Astrocyte (in vitro differentiated cells and primary cell): ENCODE measurements around the gene TTC7B. TPM values are rescaled to one million over a fixed set of nuclear protein-coding genes. Genes with fewer than 3 reads are reported as not detected.

ENCODE experiments used
- DNase-seq: peaks from one replicate; pipeline ENCODE4 v3.0.0-alpha.2; 2010; ENCODE audit warnings: low read depth
- FAIRE-seq: peaks from 2 replicates; lab custom pipeline; 2011; peaks lifted over from hg19 to GRCh38; lab: Jason Lieb, UNC
- H2AFZ ChIP-seq: 2 replicates; pipeline ENCODE4 v1.6.0; 2012; ENCODE audit warnings: low read depth, low read length, inconsistent platforms
- H3K27ac ChIP-seq: 2 replicates; pipeline ENCODE4 v1.5.1; 2011; ENCODE audit warnings: low read depth, low read length, inconsistent platforms
- H3K27me3 ChIP-seq: 2 replicates; pipeline ENCODE4 v1.6.0; 2011; ENCODE audit warnings: low read length, inconsistent platforms; ENCODE audit not compliant: insufficient read depth
- H3K36me3 ChIP-seq: 2 replicates; pipeline ENCODE4 v1.5.1; 2011; ENCODE audit warnings: low read length, inconsistent platforms; ENCODE audit not compliant: insufficient read depth
- H3K4me1 ChIP-seq: 2 replicates; pipeline ENCODE4 v1.5.1; 2011; ENCODE audit warnings: low read length, inconsistent platforms; ENCODE audit not compliant: insufficient read depth
- H3K4me2 ChIP-seq: 2 replicates; pipeline ENCODE4 v1.6.0; 2012; ENCODE audit warnings: low read length, inconsistent platforms
- H3K4me3 ChIP-seq: 2 replicates; pipeline ENCODE4 v1.5.1; 2011; ENCODE audit warnings: low read depth, mild to moderate bottlenecking, low read length, inconsistent platforms; ENCODE audit not compliant: insufficient read depth
- H3K79me2 ChIP-seq: 2 replicates; pipeline ENCODE4 v1.6.0; 2012; ENCODE audit warnings: mild to moderate bottlenecking, low read length, inconsistent platforms; ENCODE audit not compliant: insufficient read depth
- H3K9ac ChIP-seq: 2 replicates; pipeline ENCODE4 v1.6.0; 2012; ENCODE audit warnings: mild to moderate bottlenecking, low read length, inconsistent platforms
- H3K9me3 ChIP-seq: 2 replicates; pipeline ENCODE4 v1.5.1; 2012; ENCODE audit warnings: low read depth, mild to moderate bottlenecking, low read length, inconsistent platforms; ENCODE audit not compliant: insufficient read depth
- H4K20me1 ChIP-seq: 2 replicates; pipeline ENCODE4 v1.6.0; 2012; ENCODE audit warnings: low read length, inconsistent platforms; ENCODE audit not compliant: insufficient read depth
- H3K27ac Mint-ChIP-seq: one replicate; pipeline ENCODE4 v1.8.0; 2021; ENCODE audit warnings: mild to moderate bottlenecking, mixed read lengths; ENCODE audit not compliant: unreplicated experiment
- H3K27me3 Mint-ChIP-seq: one replicate; pipeline ENCODE4 v1.8.0; 2021; ENCODE audit warnings: low read depth, mixed read lengths; ENCODE audit not compliant: unreplicated experiment
- H3K36me3 Mint-ChIP-seq: one replicate; pipeline ENCODE4 v1.8.0; 2021; ENCODE audit warnings: low read depth, mixed read lengths; ENCODE audit not compliant: unreplicated experiment
- H3K4me1 Mint-ChIP-seq: one replicate; pipeline ENCODE4 v1.8.0; 2021; ENCODE audit warnings: low read depth, mixed read lengths; ENCODE audit not compliant: unreplicated experiment
- H3K4me3 Mint-ChIP-seq: one replicate; pipeline ENCODE4 v1.8.0; 2021; ENCODE audit warnings: mild to moderate bottlenecking, moderate library complexity, mixed read lengths; ENCODE audit not compliant: unreplicated experiment
- H3K9me3 Mint-ChIP-seq: one replicate; pipeline ENCODE4 v1.8.0; 2021; ENCODE audit warnings: mild to moderate bottlenecking, mixed read lengths; ENCODE audit not compliant: unreplicated experiment
- CTCF ChIP-seq: IDR thresholded peaks from 2 replicates; pipeline ENCODE4 v1.5.1; 2011; ENCODE audit warnings: low read depth, mild to moderate bottlenecking, inconsistent platforms, low read length, moderate library complexity; ENCODE audit not compliant: insufficient read depth
- EZH2 ChIP-seq: IDR thresholded peaks from 2 replicates; pipeline ENCODE4 v1.6.1; 2012; ENCODE audit warnings: mild to moderate bottlenecking, low read length, inconsistent platforms; ENCODE audit not compliant: insufficient read depth
- total RNA-seq: library from RNA; stranded (reverse); gene quantifications from 2 replicates; pipeline ENCODE4 v1.2.1, GENCODE V29; 2021

TTC7B gene
- total RNA-seq, 1 donor from 2014 or later, result 42.1 TPM

GRCh38 chr14:90518069-90518940 lies 297.9 kb downstream of the TTC7B start:
- Histone ChIP-seq H3K4me1 (peaks cover 12% of the 10 kb centered on the region), H3K9me3 (peaks cover 6% of the 10 kb centered on the region), H3K27ac (no peak overlapping the region), H2AFZ (no peak overlapping the region), H3K36me3 (no peaks in the 10 kb centered on the region), H3K27me3 (no peaks in the 10 kb centered on the region), H3K4me2 (no peak overlapping the region), H4K20me1 (no peaks in the 10 kb centered on the region), H3K9ac (no peak overlapping the region), H3K79me2 (no peaks in the 10 kb centered on the region), H3K4me3 (no peak overlapping the region)
- Mint-ChIP-seq H3K27ac (no peak overlapping the region), H3K9me3 (peaks cover 7% of the 10 kb centered on the region), H3K4me1 (no peaks in the 10 kb centered on the region), H3K4me3 (no peak overlapping the region), H3K36me3 (peaks cover 5% of the 10 kb centered on the region), H3K27me3 (peaks cover 36% of the 10 kb centered on the region)
- TF ChIP-seq EZH2 (no peak), CTCF (no peak)
- DNase-seq, result no peak
- no peak for FAIRE-seq

DNA sequence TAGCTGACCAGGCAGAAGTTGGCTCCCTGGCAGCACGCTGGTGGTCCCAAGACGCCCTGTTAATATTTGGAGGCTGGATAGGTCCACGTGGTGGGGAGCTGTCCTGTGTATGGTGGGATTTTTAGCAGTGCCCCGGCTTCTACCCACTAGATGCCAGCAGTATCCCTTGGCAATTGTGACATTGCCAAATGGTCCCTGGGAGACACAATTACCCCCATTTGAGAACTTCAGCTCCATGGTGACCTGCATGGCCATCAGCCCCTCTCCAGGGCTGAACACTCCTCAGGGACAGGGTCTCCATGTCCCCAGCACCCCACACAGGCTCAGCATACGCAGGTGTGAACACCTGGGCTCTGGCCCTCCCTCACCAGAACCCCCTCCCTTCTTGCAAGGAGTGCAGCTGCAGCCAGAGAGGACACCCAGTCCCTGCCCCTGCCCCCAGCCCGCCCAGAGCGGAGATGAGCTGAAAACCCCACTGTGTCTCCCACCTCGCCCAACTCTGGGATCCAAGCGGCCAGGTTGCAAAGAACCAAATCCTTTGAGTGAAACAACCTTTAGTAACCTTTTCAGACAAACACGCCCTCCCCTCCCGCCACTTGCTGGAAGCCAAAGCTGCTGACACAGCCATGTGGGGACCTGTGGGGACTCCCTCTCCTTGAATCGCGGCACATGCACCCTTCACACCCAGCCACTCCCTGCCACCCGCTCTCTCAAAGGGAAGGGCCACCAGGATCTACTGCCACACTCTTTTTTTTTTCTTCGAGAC lies 299.0 kb downstream of the TTC7B start:
- peaks cover 6% of the 10 kb centered on the region for H3K9me3 ChIP-seq
- H2AFZ ChIP-seq, result no peak overlapping the region
- no peak for DNase-seq
- Mint-ChIP-seq H3K4me1 (no peaks in the 10 kb centered on the region), H3K4me3 (no peak overlapping the region), H3K36me3 (peaks cover 5% of the 10 kb centered on the region), H3K27me3 (peaks cover 31% of the 10 kb centered on the region), H3K27ac (no peak overlapping the region), H3K9me3 (peaks cover 7% of the 10 kb centered on the region)
- no peaks in the 10 kb centered on the region for H3K27me3 ChIP-seq
- H3K4me1 ChIP-seq, result peaks cover 3% of the 10 kb centered on the region
- H3K79me2 ChIP-seq, result no peaks in the 10 kb centered on the region
- no peaks in the 10 kb centered on the region for H4K20me1 ChIP-seq
- TF ChIP-seq EZH2, result no peak
- no peak for TF ChIP-seq CTCF
- no peak overlapping the region for H3K4me3 ChIP-seq
- H3K36me3 ChIP-seq, result no peaks in the 10 kb centered on the region
- H3K27ac ChIP-seq, result no peak overlapping the region
- no peak for FAIRE-seq
- no peak overlapping the region for H3K4me2 ChIP-seq
- no peak overlapping the region for H3K9ac ChIP-seq
